ENCODE results near the gene TMEM115.
"Not testable (repeated sequence)": the region's sequence is repeated elsewhere in the genome, so short reads cannot be mapped to it uniquely, and the experiment has no call there.

The TMEM115 gene

DNA sequence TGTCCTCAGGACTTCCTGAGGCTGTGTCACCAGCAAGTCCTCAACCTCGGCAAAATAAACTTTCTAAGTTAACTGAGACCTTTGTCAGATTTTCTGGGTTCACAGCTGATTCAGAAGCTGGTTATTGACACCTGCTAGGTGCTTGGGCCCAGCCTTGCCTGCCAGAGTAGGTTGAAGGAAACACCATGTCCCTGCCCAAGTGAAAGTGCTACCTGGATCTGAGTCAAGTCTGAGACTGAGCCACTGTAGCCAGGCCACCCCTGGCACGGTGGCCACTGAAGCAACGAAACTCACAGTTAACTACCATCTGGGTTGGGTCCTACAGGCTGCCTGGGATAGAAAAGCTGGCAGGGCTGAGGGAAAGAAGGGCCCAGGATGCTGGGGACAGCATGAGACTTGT lies 45.0 kb downstream of the TMEM115 start:
- DNase-seq = no peak

DNA sequence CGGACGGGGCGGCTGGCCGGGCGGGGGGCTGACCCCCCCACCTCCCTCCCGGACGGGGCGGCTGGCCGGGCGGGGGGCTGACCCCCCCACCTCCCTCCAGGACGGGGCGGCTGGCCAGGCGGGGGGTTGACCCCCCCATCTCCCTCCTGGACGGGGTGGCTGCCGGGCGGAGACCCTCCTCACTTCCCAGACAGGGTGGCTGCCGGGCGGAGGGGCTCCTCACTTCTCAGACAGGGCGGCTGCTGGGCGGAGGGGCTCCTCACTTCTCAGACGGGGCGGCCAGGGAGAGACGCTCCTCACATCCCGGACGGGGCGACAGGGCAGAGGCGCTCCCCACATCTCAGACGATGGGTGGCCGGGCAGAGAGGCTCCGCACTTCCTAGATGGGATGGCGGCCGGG lies 47.3 kb downstream of the TMEM115 start:
- not testable (repeated sequence) for DNase-seq

Data from stimulated activated CD4-positive, alpha-beta T cell treated with anti-CD3 and anti-CD28 coated beads, Interleukin-15, amount 100 ng/mL, for 24 hours (primary cell).